Astrocyte of the cerebellum (primary cell): Measurements from ENCODE around the gene FRMPD4.

Source experiments
- DNase-seq: peaks from one replicate; pipeline ENCODE4 v3.0.0-alpha.2; 2011; ENCODE audit warnings: low read depth
- H3K4me3 ChIP-seq: 2 replicates; pipeline ENCODE4 v1.5.1; 2011; ENCODE audit warnings: mild to moderate bottlenecking, low read depth, low read length, moderate library complexity
- in situ Hi-C: cut with HindIII; loops from 2 replicates; pipeline ENCODE4 v1.10.0; 2017; ENCODE audit warnings: low sequenced_read_pairs
- TF ChIP-seq, protein P1 (sequence below): IDR thresholded peaks from 2 replicates; pipeline ENCODE4 v1.5.1; 2012; ENCODE audit warnings: low read length, low read depth, moderate library complexity, mild to moderate bottlenecking; ENCODE audit errors: missing control alignments

The FRMPD4 gene

DNA sequence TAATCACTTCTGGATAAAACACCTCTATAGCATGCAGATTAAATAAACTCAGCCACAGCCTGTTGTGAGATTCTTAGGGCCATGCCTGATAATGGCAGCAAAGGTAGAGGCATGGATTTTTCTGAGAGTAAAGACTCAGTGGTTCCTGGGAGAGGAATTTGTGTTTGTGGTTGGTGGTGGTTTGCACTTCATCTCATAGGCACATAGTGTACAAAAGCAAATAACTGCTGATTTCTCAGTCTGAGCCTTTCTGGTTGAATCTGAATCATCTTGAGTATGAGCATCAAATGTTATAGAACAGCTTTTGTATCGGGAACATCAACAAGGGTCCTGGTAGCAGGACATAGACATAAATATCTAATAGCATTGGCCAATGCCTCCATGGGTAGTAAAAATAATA is 274.3 kb downstream of the FRMPD4 start:
- TF ChIP-seq, protein P1, sequence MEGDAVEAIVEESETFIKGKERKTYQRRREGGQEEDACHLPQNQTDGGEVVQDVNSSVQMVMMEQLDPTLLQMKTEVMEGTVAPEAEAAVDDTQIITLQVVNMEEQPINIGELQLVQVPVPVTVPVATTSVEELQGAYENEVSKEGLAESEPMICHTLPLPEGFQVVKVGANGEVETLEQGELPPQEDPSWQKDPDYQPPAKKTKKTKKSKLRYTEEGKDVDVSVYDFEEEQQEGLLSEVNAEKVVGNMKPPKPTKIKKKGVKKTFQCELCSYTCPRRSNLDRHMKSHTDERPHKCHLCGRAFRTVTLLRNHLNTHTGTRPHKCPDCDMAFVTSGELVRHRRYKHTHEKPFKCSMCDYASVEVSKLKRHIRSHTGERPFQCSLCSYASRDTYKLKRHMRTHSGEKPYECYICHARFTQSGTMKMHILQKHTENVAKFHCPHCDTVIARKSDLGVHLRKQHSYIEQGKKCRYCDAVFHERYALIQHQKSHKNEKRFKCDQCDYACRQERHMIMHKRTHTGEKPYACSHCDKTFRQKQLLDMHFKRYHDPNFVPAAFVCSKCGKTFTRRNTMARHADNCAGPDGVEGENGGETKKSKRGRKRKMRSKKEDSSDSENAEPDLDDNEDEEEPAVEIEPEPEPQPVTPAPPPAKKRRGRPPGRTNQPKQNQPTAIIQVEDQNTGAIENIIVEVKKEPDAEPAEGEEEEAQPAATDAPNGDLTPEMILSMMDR: no peak
- no peak overlapping the region for H3K4me3 ChIP-seq
- DNase-seq: no peak
- in situ Hi-C loops: no loop called here

GRCh38 chrX:12419591-12419990 is 281.3 kb downstream of the FRMPD4 start:
- in situ Hi-C loops: no loop called here
- TF ChIP-seq, protein P1: no peak
- H3K4me3 ChIP-seq: no peak overlapping the region
- DNase-seq: no peak

GRCh38 chrX:12421918-12422317 is 283.6 kb downstream of the FRMPD4 start:
- DNase-seq: no peak
- H3K4me3 ChIP-seq: no peak overlapping the region
- in situ Hi-C loops: no loop called here
- TF ChIP-seq, protein P1: no peak

DNA sequence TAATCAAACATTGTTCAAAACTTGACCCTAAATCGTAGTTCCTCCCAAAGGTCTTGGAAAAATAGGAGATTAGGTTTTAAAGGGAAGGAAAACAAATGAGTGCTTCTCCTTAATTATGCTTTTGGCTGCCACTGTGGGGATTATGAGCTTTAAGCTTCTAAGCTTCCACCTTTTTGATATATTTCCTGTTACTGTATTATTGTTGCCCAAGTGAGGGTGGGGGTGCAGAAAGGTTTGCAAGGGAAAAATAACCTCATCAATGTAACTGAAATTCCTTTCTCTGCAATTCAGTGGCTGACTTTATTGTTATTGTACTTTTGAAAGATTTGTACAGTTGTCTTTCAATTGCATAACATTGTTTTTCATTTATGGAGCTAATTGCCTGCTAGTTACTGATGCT is 285.1 kb downstream of the FRMPD4 start:
- no peak for DNase-seq
- in situ Hi-C loops: no loop called here
- TF ChIP-seq, protein P1: no peak
- no peak overlapping the region for H3K4me3 ChIP-seq

DNA sequence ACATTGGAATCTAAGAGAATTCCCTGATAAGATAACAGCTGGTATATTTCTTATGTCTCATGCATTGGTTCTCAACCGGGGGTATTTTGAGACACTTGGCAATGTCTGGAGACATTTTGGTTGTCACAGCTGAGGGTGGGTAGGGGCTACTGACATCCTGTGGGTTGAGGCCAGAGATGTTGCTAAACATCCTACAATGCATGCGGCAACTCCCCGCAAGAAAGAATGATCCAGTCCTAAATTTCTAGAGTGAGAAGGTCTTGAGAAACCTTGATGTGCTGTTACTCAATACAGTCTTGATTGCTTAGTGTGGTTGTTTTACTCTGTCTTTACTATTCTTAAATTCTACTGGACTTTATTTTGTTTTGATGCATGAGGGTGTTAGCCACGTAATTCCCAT is 287.2 kb downstream of the FRMPD4 start:
- DNase-seq: no peak
- TF ChIP-seq, protein P1: no peak
- in situ Hi-C loops: no loop called here

DNA sequence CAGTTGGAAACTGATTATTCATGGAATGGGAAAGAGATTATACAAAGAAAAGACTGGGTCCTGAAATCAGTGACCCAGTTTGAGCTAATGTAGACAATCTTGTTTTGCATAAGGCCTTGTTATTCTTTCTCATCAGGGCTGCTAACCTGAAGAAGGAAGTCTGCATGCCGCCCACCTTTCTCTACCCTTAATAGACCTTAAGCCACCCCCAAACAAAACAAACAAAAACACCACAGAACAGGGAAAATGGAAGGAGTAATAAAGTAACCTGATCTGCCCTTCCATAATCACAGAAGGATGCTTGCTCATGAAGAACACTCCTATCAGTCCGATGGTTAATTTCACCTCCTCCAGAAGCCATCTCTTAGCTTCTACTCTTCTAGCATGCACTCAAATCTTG is 288.1 kb downstream of the FRMPD4 start:
- H3K4me3 ChIP-seq: no peak overlapping the region
- TF ChIP-seq, protein P1: no peak
- in situ Hi-C loops: no loop called here
- no peak for DNase-seq

More for the DNA sequence above, 287.2 kb downstream of the FRMPD4 start:
- no peak overlapping the region for H3K4me3 ChIP-seq

DNA sequence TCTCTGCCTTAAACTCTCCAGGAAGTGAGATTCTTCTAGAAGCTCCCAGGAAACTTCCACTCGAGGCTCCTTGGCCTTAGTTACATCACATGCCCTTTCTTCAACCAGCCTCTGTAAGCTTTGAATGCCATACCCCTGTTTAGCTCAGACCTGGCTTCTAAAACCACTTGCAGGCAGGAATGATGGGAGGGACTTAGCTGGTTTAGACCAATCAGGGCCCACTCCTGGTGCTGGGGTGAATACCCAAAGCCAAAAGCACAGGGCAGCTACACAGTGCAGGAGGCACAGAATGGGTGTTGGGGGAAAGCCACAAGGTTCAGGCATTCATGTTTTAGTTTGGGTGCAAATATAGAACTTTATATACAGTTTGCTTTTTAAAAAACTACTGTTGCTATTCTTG is 296.2 kb downstream of the FRMPD4 start:
- in situ Hi-C loops: no loop called here
- no peak for DNase-seq
- TF ChIP-seq, protein P1: no peak
- no peak overlapping the region for H3K4me3 ChIP-seq
